ENCODE data around the gene CFAP43.

DNA sequence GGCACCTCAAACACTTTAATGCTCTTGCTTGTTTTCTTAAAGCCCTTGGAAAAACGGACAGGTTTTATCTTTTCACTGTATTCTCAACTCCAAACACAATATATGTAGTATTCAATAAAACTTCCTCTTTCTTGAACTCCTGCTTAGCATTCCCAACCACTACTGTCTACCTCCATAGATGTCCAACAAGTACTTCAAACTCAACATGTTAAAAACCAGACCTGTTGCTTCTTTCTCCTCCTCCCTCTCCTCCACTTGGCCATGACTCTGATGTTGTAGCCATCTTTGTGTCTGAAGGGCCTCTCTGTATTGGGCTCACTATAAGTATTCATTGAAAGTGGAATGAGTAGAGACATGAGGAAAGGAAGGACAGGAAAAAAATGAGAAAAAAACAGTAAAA is 130.3 kb downstream of the CFAP43 start:
- no peak for TF ChIP-seq EZH2 (IDR thresholded peaks at IDR 0.05; ENCODE audit: low read depth)
- TF ChIP-seq, protein P1, sequence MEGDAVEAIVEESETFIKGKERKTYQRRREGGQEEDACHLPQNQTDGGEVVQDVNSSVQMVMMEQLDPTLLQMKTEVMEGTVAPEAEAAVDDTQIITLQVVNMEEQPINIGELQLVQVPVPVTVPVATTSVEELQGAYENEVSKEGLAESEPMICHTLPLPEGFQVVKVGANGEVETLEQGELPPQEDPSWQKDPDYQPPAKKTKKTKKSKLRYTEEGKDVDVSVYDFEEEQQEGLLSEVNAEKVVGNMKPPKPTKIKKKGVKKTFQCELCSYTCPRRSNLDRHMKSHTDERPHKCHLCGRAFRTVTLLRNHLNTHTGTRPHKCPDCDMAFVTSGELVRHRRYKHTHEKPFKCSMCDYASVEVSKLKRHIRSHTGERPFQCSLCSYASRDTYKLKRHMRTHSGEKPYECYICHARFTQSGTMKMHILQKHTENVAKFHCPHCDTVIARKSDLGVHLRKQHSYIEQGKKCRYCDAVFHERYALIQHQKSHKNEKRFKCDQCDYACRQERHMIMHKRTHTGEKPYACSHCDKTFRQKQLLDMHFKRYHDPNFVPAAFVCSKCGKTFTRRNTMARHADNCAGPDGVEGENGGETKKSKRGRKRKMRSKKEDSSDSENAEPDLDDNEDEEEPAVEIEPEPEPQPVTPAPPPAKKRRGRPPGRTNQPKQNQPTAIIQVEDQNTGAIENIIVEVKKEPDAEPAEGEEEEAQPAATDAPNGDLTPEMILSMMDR (conservative IDR thresholded peaks at IDR 0.05): no peak
